ENCODE measurements around the gene KIF1B. TPM values are rescaled to one million over a fixed set of nuclear protein-coding genes. Genes with fewer than 3 reads are reported as not detected.

Gene KIF1B
- total and polyA plus RNA-seq, 9 of the 15 experiments (the other 6 are each of a cell fraction or from before 2014, with no cell fraction given): 2.8 to 19.8 (median 11.9) TPM

DNA sequence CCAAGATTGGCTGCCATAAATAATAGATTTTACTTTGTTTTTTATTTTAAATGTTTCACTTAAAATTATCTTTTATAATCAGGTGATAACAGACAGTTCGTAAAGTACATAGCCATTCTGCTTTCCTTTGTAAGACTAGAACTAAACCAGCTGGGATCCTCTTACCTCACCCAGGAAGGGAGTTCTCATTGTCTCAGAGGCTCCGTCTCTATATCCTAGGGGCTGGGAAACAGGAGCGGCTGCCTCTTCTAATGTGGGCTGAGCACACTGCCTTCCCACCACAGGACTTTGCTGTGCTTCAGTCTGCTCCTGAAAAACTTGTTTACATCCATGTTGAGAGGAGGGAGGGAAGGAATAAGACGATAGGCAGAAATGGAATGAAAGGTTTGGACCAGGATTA, 142.9 kb downstream of the KIF1B start:
- WGBS (ENCODE audit: insufficient coverage, low coverage, missing lambda C conversion rate): 25% methylated on average over 4 of the region's 4 CpGs
- BruUV-seq (replicated peaks): no TSS peak
- in situ Hi-C loops (cut with MboI) (no loop called here), intact Hi-C loops (cut with micrococcal nuclease) (no loop called here)
- POLR2A ChIA-PET: no interaction called here
- no peaks in the 10 kb centered on the region for H3K79me2 ChIP-seq (ENCODE audit: control insufficient read depth, insufficient read depth, low read length)
- H2AFZ ChIP-seq (ENCODE audit: low read depth, low read length): no peak overlapping the region
- no peaks in the 10 kb centered on the region for H3K36me3 ChIP-seq (ENCODE audit: control insufficient read depth, insufficient read depth, low read length)
- H3K4me1 ChIP-seq (replicated peaks in 1 of 2; ENCODE audit: control insufficient read depth in 2 of 2, insufficient read depth in 2 of 2, low read length in 2 of 2): no peaks in the 10 kb centered on the region
- no peaks in the 10 kb centered on the region for H3K27me3 ChIP-seq (ENCODE audit: control insufficient read depth in 2 of 2, insufficient read depth in 2 of 2, low read length in 2 of 2)
- no peak overlapping the region for H3K27ac ChIP-seq (ENCODE audit: extremely low read depth, low read depth, low read length)
- no peak for FAIRE-seq
- no peak overlapping the region for H3K9ac ChIP-seq (ENCODE audit: insufficient read depth in 1 of 2, low read depth in 2 of 2, low read length in 2 of 2)
- TF ChIP-seq, protein P1, sequence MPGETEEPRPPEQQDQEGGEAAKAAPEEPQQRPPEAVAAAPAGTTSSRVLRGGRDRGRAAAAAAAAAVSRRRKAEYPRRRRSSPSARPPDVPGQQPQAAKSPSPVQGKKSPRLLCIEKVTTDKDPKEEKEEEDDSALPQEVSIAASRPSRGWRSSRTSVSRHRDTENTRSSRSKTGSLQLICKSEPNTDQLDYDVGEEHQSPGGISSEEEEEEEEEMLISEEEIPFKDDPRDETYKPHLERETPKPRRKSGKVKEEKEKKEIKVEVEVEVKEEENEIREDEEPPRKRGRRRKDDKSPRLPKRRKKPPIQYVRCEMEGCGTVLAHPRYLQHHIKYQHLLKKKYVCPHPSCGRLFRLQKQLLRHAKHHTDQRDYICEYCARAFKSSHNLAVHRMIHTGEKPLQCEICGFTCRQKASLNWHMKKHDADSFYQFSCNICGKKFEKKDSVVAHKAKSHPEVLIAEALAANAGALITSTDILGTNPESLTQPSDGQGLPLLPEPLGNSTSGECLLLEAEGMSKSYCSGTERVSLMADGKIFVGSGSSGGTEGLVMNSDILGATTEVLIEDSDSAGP (CRISPR knock-in tag; IDR thresholded peaks at IDR 0.05): no peak
- TF ChIP-seq, protein P2, sequence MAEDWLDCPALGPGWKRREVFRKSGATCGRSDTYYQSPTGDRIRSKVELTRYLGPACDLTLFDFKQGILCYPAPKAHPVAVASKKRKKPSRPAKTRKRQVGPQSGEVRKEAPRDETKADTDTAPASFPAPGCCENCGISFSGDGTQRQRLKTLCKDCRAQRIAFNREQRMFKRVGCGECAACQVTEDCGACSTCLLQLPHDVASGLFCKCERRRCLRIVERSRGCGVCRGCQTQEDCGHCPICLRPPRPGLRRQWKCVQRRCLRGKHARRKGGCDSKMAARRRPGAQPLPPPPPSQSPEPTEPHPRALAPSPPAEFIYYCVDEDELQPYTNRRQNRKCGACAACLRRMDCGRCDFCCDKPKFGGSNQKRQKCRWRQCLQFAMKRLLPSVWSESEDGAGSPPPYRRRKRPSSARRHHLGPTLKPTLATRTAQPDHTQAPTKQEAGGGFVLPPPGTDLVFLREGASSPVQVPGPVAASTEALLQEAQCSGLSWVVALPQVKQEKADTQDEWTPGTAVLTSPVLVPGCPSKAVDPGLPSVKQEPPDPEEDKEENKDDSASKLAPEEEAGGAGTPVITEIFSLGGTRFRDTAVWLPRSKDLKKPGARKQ (CRISPR knock-in tag; IDR thresholded peaks at IDR 0.05): no peak
- TF ChIP-seq CBFB (CRISPR knock-in tag; IDR thresholded peaks at IDR 0.05) (no peak), ZNF699 (CRISPR knock-in tag; IDR thresholded peaks at IDR 0.05; ENCODE audit: insufficient replicate concordance) (no peak), XRCC3 (IDR thresholded peaks at IDR 0.05) (no peak), ZC3H11A (IDR thresholded peaks at IDR 0.05; ENCODE audit: low read depth, low read length) (no peak), ZNF707 (CRISPR knock-in tag; conservative IDR thresholded peaks at IDR 0.05) (no peak), MECOM (CRISPR knock-in tag; IDR thresholded peaks at IDR 0.05) (no peak)
- peak; percentile 61 for ATAC-seq
- H3K9me3 ChIP-seq (replicated peaks; ENCODE audit: control insufficient read depth, insufficient read depth, low read depth, low read length): no peaks in the 10 kb centered on the region
- no peaks in the 10 kb centered on the region for H3K9me1 ChIP-seq (ENCODE audit: control insufficient read depth, insufficient read depth, low read length)
- H3K4me3 ChIP-seq: no peak overlapping the region
- H4K20me1 ChIP-seq (replicated peaks; ENCODE audit: control insufficient read depth, insufficient read depth, low read length): no peaks in the 10 kb centered on the region
- CTCF ChIA-PET (ENCODE audit: low intra/inter-chr PET ratio): no interaction called here
- no peak overlapping the region for H3K4me2 ChIP-seq (ENCODE audit: insufficient read depth, low read length)
- no peak for DNase-seq (ENCODE audit: extremely low read depth in 1 of 4, low spot score in 3 of 4)
